HCT116 (cell line): ENCODE results near the gene NHSL2. TPM values are rescaled to one million over a fixed set of nuclear protein-coding genes. Genes with fewer than 3 reads are reported as not detected.

Experiments
- ATAC-seq: fragments of 200-7000 bp; cut with Tn5 transposase; 2 replicates; pipeline ENCODE4 v1.9.1; 2020; ENCODE audit warnings: mild to moderate bottlenecking, moderate library complexity
- BruUV-seq: library from RNA; stranded (reverse); fragments of 400-500 nt; replicated peaks from 2 replicates; lab custom pipeline; 2021; lab: Mats Ljungman, UMichigan
- CTCF ChIA-PET: fragments of 300-600 bp; sonication (Branson Sonifier 250); formaldehyde crosslinking; loops from one replicate; lab custom pipeline; 2021; ENCODE audit warnings: antibody characterized with exemption; lab: Charles Lee
- POLR2A ChIA-PET: fragments of 300-600, 350-600 bp; sonication (Branson Sonifier 250); formaldehyde crosslinking; loops from one replicate; lab custom pipeline; 2021; ENCODE audit warnings: antibody characterized with exemption; lab: Charles Lee
- RAD21 ChIA-PET, 2 experiments: fragments of 300-600 bp; sonication (Branson Sonifier 250); formaldehyde crosslinking; loops; one replicate each; lab custom pipeline; 2023; ENCODE audit warnings: low total read pairs in 2 of 2; ENCODE audit not compliant: uncharacterized antibody in 2 of 2, unreplicated experiment in 2 of 2, low non-redundant PET in 1 of 2; lab: Charles Lee
- DNase-seq: peaks from one replicate; pipeline ENCODE4 v3.0.0-alpha.2; 2010; ENCODE audit warnings: low read depth, low spot score
- H2AFZ ChIP-seq: fragments of 200-600 bp; shearing (Covaris generic), sonication (generic); 2 replicates; pipeline ENCODE4 v1.6.1; 2017; ENCODE audit warnings: low read depth, mixed run types, mixed read lengths, antibody characterized with exemption, low read length; ENCODE audit not compliant: poor library complexity, severe bottlenecking
- H3K27ac ChIP-seq: 2 replicates; pipeline ENCODE4 v1.5.1; 2012; ENCODE audit warnings: low read depth, low read length
- H3K27me3 ChIP-seq: fragments of 200-600 bp; sonication (generic); 2 replicates; pipeline ENCODE4 v1.6.1; 2016; ENCODE audit warnings: mixed run types, low read length, mixed read lengths; ENCODE audit not compliant: insufficient read depth
- H3K36me3 ChIP-seq, 2 experiments: fragments of 200-500 bp in 1 of 2; fragments of 200-600 bp in 1 of 2; sonication (Bioruptor generic) in 1 of 2; sonication (generic) in 1 of 2; 2 replicates each; pipeline versions ENCODE4 v1.5.1 to v1.6.1; 2014 to 2016; ENCODE audit warnings: low read length in 2 of 2, inconsistent platforms in 1 of 2, mixed read lengths in 1 of 2, mixed run types in 1 of 2; ENCODE audit not compliant: insufficient read depth in 2 of 2, control insufficient read depth in 1 of 2
- H3K4me1 ChIP-seq, 2 experiments: fragments of 200-600 bp in 1 of 2; sonication (generic) in 1 of 2; 2 replicates each; pipeline versions ENCODE4 v1.5.1 to v1.6.1; 2012 to 2017; ENCODE audit warnings: low read length in 2 of 2, inconsistent platforms in 1 of 2, mild to moderate bottlenecking in 1 of 2, mixed read lengths in 1 of 2, mixed run types in 1 of 2, moderate library complexity in 1 of 2; ENCODE audit not compliant: insufficient read depth in 2 of 2, control insufficient read depth in 1 of 2
- H3K4me2 ChIP-seq: fragments of 200-600 bp; sonication (generic); 2 replicates; pipeline ENCODE4 v1.6.1; 2017; ENCODE audit warnings: mixed run types, low read length, mixed read lengths
- H3K4me3 ChIP-seq, 2 experiments: fragments of 200-600 bp in 1 of 2; sonication (generic) in 1 of 2; replicated peaks in 1 of 2; 2 replicates each; pipeline ENCODE4 v1.5.1; 2011 to 2016; ENCODE audit warnings: low read length in 2 of 2, control low read depth in 1 of 2, low read depth in 1 of 2, mild to moderate bottlenecking in 1 of 2, mixed read lengths in 1 of 2, mixed run types in 1 of 2
- H3K79me2 ChIP-seq: fragments of 200-600 bp; sonication (generic); 2 replicates; pipeline ENCODE4 v1.6.1; 2017; ENCODE audit warnings: mild to moderate bottlenecking, mixed run types, low read length, moderate library complexity, mixed read lengths; ENCODE audit not compliant: insufficient read depth
- H3K9ac ChIP-seq: fragments of 200-600 bp; sonication (generic); 2 replicates; pipeline ENCODE4 v1.6.1; 2016; ENCODE audit warnings: low read length, mixed read lengths
- H3K9me2 ChIP-seq: fragments of 200-600 bp; sonication (generic), shearing (Covaris generic); 2 replicates; pipeline ENCODE4 v1.6.1; 2017; ENCODE audit warnings: mixed run types, mild to moderate bottlenecking, moderate library complexity; ENCODE audit not compliant: insufficient read depth
- H3K9me3 ChIP-seq, 2 experiments: fragments of 200-500 bp in 1 of 2; fragments of 200-600 bp in 1 of 2; sonication (Bioruptor generic) in 1 of 2; sonication (generic) in 1 of 2; 2 replicates each; pipeline ENCODE4 v1.6.1; 2014 to 2017; ENCODE audit warnings: low read length in 2 of 2, mixed read lengths in 2 of 2, inconsistent platforms in 1 of 2, low read depth in 1 of 2, mild to moderate bottlenecking in 1 of 2, mixed run types in 1 of 2, moderate library complexity in 1 of 2; ENCODE audit not compliant: control insufficient read depth in 1 of 2, insufficient read depth in 1 of 2
- H4K20me1 ChIP-seq: fragments of 200-600 bp; sonication (generic), shearing (Covaris generic); 2 replicates; pipeline ENCODE4 v1.6.1; 2017; ENCODE audit warnings: mixed run types, mild to moderate bottlenecking, moderate library complexity; ENCODE audit not compliant: insufficient read depth
- CBX3 ChIP-seq: IDR thresholded peaks from 2 replicates; pipeline ENCODE4 v1.6.1; 2012; ENCODE audit warnings: low read depth
- CEBPB ChIP-seq: IDR thresholded peaks from 2 replicates; pipeline ENCODE4 v1.6.1; 2012; ENCODE audit warnings: low read depth
- ELF1 ChIP-seq: IDR thresholded peaks from 2 replicates; pipeline ENCODE4 v1.6.1; 2012; ENCODE audit warnings: low read depth, borderline replicate concordance
- EZH2 ChIP-seq: fragments of 200-600 bp; sonication (generic); IDR thresholded peaks from 2 replicates; pipeline ENCODE4 v1.6.1; 2017; ENCODE audit warnings: antibody characterized with exemption, mixed run types
- EZH2phosphoT487 ChIP-seq: fragments of 200-600 bp; IDR thresholded peaks from 2 replicates; pipeline ENCODE4 v1.6.1; 2018; ENCODE audit warnings: antibody characterized with exemption, borderline replicate concordance
- JUND ChIP-seq: IDR thresholded peaks from 2 replicates; pipeline ENCODE4 v1.6.1; 2012
- POLR2AphosphoS5 ChIP-seq: IDR thresholded peaks from 2 replicates; pipeline ENCODE4 v1.6.1; 2011; ENCODE audit warnings: mild to moderate bottlenecking, low read depth, low read length, moderate library complexity
- SIN3A ChIP-seq: IDR thresholded peaks from 2 replicates; pipeline ENCODE4 v1.6.1; 2012; ENCODE audit warnings: low read depth
- ZFX ChIP-seq: fragments of 450-650 bp; IDR thresholded peaks from 2 replicates; pipeline ENCODE4 v1.6.1; 2017
- intact Hi-C: fragments of 100-400 bp; cut with micrococcal nuclease; formaldehyde crosslinking; loops from 2 replicates; pipeline ENCODE4 v1.10.0; 2022
- total RNA-seq: library from RNA; stranded (reverse); gene quantifications from one replicate; pipeline ENCODE4 v1.2.1, GENCODE V29; 2021; ENCODE audit not compliant: unreplicated experiment
- TF ChIP-seq, protein P1 (sequence below): IDR thresholded peaks from 2 replicates; pipeline ENCODE4 v1.6.1; 2011; ENCODE audit warnings: mild to moderate bottlenecking, low read length, moderate library complexity; ENCODE audit not compliant: insufficient replicate concordance; ENCODE audit errors: extremely low read depth
- TF ChIP-seq, protein P2 (sequence below): IDR thresholded peaks from 2 replicates; pipeline ENCODE4 v1.6.1; 2012
- TF ChIP-seq, protein P3 (sequence below), 3 experiments: fragments of 200-600 bp in 1 of 3; sonication (generic) in 1 of 3; IDR thresholded peaks in 2 of 3; conservative IDR thresholded peaks in 1 of 3; 2 replicates each; pipeline ENCODE4 v1.5.1; 2012 to 2017; ENCODE audit warnings: low read depth in 2 of 3, low read length in 2 of 3, antibody characterized with exemption in 1 of 3, borderline replicate concordance in 1 of 3, control low read depth in 1 of 3, mild to moderate bottlenecking in 1 of 3, mixed read lengths in 1 of 3, mixed run types in 1 of 3, moderate library complexity in 1 of 3; ENCODE audit not compliant: insufficient read depth in 1 of 3
- TF ChIP-seq, protein P4 (sequence below): IDR thresholded peaks from 2 replicates; pipeline ENCODE4 v1.6.1; 2012; ENCODE audit warnings: low read depth

Gene NHSL2
- total RNA-seq, 1 experiment from 2014 or later: 0.22 TPM

DNA sequence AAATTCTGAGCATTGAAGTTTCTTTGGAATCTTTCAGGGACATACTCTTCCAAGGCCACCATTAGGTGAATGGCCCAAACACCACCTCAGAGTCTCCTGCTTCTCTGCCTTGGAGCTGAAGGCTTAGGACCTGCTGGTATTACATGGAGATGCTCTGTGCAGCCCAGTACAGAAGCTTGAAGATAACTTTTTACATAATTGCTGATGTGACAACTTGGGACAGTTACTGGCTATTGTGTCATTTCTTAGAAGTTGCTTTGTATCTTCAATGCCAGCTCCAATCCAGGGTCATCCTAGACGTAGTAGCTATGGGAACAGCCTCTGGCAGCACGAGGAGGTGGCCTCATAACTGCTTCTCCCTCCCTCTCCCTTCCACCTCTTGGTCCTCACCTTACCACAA lies 160.6 kb downstream of the NHSL2 start:
- Histone ChIP-seq H4K20me1 (no peaks in the 10 kb centered on the region), H3K9ac (no peak overlapping the region), H3K4me1 (no peaks in the 10 kb centered on the region), H3K4me2 (no peak overlapping the region), H3K9me3 (no peaks in the 10 kb centered on the region), H3K27me3 (peaks cover 12% of the 10 kb centered on the region; the same call in 1 of the 2 replicates), H2AFZ (no peak overlapping the region), H3K27ac (no peak overlapping the region), H3K4me3 (no peak overlapping the region), H3K9me2 (no peaks in the 10 kb centered on the region), H3K79me2 (no peaks in the 10 kb centered on the region), H3K36me3 (no peaks in the 10 kb centered on the region)
- ATAC-seq (no peak), DNase-seq (no peak)
- ChIA-PET POLR2A (no interaction called here), RAD21 (no interaction called here), CTCF (no interaction called here)
- no TSS peak for BruUV-seq
- intact Hi-C loops: no loop called here
- TF ChIP-seq EZH2phosphoT487: no peak
- TF ChIP-seq, protein P1, sequence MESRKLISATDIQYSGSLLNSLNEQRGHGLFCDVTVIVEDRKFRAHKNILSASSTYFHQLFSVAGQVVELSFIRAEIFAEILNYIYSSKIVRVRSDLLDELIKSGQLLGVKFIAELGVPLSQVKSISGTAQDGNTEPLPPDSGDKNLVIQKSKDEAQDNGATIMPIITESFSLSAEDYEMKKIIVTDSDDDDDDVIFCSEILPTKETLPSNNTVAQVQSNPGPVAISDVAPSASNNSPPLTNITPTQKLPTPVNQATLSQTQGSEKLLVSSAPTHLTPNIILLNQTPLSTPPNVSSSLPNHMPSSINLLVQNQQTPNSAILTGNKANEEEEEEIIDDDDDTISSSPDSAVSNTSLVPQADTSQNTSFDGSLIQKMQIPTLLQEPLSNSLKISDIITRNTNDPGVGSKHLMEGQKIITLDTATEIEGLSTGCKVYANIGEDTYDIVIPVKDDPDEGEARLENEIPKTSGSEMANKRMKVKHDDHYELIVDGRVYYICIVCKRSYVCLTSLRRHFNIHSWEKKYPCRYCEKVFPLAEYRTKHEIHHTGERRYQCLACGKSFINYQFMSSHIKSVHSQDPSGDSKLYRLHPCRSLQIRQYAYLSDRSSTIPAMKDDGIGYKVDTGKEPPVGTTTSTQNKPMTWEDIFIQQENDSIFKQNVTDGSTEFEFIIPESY: no peak
- no peak for TF ChIP-seq POLR2AphosphoS5

DNA sequence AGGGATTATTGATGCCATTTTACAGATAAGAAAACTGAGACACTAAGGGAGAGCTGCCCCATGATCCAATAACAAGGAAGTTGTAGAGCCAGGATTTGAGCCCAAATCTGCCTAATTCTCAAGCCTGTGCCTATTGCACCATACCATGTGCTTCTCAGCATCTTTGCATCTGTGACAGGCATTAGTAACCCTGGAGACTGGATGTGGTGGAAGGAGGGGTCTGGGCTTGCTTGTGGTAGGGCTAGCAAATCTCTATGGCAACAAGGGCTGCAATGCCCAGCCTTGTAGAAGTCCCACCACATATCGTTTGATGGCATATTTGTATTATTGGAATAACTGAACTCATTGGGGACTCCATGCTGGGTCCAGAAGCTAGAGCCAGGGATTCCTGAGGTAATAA lies 163.0 kb downstream of the NHSL2 start:
- Histone ChIP-seq H3K4me1 (no peaks in the 10 kb centered on the region), H3K9me3 (no peaks in the 10 kb centered on the region), H3K9ac (no peak overlapping the region), H2AFZ (no peak overlapping the region), H3K9me2 (no peaks in the 10 kb centered on the region), H3K27ac (no peak overlapping the region), H3K79me2 (no peaks in the 10 kb centered on the region), H3K27me3 (peaks cover 6% of the 10 kb centered on the region; the same call in 1 of the 2 replicates), H4K20me1 (no peaks in the 10 kb centered on the region), H3K4me3 (no peak overlapping the region), H3K36me3 (no peaks in the 10 kb centered on the region), H3K4me2 (no peak overlapping the region)
- no peak for TF ChIP-seq ELF1
- TF ChIP-seq ZFX: no peak
- no peak for TF ChIP-seq POLR2AphosphoS5
- TF ChIP-seq, protein P2, sequence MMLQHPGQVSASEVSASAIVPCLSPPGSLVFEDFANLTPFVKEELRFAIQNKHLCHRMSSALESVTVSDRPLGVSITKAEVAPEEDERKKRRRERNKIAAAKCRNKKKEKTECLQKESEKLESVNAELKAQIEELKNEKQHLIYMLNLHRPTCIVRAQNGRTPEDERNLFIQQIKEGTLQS: no peak
- no peak for TF ChIP-seq CEBPB
- TF ChIP-seq SIN3A: no peak
- no peak for TF ChIP-seq EZH2
- TF ChIP-seq CBX3: no peak
- TF ChIP-seq, protein P3, sequence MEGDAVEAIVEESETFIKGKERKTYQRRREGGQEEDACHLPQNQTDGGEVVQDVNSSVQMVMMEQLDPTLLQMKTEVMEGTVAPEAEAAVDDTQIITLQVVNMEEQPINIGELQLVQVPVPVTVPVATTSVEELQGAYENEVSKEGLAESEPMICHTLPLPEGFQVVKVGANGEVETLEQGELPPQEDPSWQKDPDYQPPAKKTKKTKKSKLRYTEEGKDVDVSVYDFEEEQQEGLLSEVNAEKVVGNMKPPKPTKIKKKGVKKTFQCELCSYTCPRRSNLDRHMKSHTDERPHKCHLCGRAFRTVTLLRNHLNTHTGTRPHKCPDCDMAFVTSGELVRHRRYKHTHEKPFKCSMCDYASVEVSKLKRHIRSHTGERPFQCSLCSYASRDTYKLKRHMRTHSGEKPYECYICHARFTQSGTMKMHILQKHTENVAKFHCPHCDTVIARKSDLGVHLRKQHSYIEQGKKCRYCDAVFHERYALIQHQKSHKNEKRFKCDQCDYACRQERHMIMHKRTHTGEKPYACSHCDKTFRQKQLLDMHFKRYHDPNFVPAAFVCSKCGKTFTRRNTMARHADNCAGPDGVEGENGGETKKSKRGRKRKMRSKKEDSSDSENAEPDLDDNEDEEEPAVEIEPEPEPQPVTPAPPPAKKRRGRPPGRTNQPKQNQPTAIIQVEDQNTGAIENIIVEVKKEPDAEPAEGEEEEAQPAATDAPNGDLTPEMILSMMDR (IDR thresholded peaks at IDR 0.05 in 2 of 3, conservative IDR thresholded peaks at IDR 0.05 in 1 of 3; ENCODE audit: borderline replicate concordance in 1 of 3, insufficient read depth in 1 of 3, low read depth in 2 of 3, low read length in 2 of 3): no peak
- no peak for TF ChIP-seq JUND
- TF ChIP-seq, protein P4, sequence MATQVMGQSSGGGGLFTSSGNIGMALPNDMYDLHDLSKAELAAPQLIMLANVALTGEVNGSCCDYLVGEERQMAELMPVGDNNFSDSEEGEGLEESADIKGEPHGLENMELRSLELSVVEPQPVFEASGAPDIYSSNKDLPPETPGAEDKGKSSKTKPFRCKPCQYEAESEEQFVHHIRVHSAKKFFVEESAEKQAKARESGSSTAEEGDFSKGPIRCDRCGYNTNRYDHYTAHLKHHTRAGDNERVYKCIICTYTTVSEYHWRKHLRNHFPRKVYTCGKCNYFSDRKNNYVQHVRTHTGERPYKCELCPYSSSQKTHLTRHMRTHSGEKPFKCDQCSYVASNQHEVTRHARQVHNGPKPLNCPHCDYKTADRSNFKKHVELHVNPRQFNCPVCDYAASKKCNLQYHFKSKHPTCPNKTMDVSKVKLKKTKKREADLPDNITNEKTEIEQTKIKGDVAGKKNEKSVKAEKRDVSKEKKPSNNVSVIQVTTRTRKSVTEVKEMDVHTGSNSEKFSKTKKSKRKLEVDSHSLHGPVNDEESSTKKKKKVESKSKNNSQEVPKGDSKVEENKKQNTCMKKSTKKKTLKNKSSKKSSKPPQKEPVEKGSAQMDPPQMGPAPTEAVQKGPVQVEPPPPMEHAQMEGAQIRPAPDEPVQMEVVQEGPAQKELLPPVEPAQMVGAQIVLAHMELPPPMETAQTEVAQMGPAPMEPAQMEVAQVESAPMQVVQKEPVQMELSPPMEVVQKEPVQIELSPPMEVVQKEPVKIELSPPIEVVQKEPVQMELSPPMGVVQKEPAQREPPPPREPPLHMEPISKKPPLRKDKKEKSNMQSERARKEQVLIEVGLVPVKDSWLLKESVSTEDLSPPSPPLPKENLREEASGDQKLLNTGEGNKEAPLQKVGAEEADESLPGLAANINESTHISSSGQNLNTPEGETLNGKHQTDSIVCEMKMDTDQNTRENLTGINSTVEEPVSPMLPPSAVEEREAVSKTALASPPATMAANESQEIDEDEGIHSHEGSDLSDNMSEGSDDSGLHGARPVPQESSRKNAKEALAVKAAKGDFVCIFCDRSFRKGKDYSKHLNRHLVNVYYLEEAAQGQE: no peak
- RAD21 ChIA-PET: no interaction called here
- BruUV-seq: no TSS peak
- CTCF ChIA-PET: no interaction called here
- intact Hi-C loops: no loop called here
- no peak for DNase-seq
- POLR2A ChIA-PET: no interaction called here
- ATAC-seq: no peak
